ENCODE measurements around the gene MBTPS1.

MBTPS1 gene

DNA sequence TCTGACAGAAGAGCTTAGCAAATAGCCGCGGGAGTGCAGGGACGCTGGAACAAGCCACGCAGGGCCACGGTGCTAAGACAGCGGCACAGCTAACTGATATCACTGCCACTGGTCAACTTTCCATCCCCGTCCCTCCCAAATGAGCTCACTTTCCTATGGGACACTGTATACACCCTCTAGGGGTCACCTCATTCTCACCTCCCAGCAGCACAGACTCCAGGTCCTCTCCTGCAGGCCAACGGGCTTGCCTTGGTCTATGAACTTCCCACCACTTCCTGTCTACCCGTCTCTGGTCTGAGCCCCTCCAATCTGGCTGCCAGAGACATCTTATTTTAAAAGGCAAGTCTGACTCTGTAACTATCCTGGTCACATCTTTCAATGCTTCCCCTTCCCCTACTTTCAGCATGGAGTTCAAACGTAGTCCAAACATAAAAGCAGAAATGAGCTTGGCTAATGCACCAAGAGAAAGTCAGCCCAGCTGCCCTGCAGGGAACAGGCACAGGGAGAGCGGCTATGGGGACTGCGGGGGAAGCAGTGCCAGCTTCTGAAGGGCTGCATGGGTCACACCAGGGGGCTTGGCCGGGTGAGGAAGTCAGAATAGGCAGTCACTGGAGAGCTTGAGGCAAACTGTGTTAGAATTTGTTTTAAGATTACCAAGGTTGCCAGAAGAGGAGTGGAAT is 47.8 kb downstream of the MBTPS1 start:
- DNase-seq = no peak

- no peak for DNase-seq
These were observed 48.7 kb downstream of the MBTPS1 start for GRCh38 chr16:84068041-84068440.

- DNase-seq = no peak
These were observed 49.1 kb downstream of the MBTPS1 start for GRCh38 chr16:84067640-84068039.

DNA sequence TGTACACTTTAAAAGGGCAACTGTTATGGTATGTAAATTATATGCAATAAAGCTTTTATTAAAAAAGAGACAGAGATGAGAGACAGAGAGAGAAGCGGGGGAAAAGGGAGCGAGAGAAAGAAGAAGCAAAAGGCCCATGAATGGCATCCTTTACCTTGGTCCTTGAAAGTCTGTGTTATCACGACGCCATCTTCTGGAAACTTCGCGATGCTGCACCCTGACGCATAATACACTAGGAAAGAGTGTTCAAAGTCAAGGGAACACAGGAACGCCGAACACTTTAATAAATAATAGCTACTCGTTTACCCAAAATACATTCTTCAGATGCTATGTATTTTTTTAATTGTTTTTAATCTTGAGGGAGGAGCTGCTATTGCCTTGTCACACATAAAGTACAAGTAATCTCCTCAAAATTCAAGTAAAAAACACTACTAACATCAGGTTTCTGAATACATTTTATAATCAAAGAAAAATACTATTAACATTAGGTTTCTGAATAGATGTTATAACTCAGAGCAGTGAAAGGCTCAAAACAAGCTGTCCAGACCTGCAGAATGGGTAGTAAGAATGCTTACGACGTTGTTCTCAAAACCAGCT is 51.1 kb downstream of the MBTPS1 start:
- DNase-seq = no peak

- no peak for DNase-seq
These were observed 52.8 kb downstream of the MBTPS1 start for GRCh38 chr16:84063980-84064379.

- DNase-seq = peak; percentile 44
These were observed 53.8 kb downstream of the MBTPS1 start for GRCh38 chr16:84062734-84063640.

- DNase-seq = no peak
These were observed 55.4 kb downstream of the MBTPS1 start for GRCh38 chr16:84061236-84061819.

DNA sequence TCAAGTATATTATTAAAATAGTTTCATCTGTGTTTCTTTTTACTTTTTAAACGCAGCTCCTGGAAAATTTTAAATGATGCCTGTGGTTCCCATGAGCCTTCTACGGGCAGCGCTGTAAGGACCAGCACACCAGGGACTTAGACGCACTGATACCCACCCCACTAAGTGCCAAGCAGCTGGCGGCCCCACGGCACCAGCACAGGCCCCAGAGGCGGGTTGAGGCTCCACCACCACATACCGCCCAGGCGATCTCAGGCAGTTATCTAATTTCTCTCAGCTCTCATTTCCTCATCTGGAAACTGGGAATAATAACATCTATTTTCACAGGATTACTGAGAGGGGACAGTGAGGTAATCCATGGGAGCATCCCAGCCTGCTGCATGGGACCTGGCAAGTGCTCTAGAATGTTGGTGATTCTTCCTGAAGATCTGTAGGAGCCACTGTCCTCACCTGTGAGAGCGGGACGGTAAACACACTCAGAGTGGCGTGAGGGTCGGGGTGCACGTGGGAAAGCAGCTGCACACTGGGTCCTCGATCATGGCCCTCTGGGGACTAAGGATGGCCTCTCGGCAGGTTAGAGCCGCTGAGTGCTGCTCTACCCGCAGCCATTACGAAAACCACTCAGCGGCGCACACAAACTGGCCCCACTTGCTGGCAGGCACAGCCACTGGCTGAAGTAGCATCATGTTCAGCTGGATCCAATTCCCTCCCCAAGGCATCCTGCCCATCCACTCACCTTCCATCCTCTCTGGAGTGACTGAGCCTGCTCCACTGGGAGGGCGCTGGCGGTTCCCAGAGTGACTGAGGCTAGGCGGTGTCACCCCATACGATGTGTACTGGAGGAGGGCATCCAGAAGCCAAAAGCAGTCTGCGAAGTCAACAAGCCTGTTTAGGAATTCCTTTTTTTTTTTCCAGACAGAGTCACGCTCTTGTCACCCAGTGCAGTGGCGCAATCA is 56.5 kb downstream of the MBTPS1 start:
- DNase-seq = no peak

DNA sequence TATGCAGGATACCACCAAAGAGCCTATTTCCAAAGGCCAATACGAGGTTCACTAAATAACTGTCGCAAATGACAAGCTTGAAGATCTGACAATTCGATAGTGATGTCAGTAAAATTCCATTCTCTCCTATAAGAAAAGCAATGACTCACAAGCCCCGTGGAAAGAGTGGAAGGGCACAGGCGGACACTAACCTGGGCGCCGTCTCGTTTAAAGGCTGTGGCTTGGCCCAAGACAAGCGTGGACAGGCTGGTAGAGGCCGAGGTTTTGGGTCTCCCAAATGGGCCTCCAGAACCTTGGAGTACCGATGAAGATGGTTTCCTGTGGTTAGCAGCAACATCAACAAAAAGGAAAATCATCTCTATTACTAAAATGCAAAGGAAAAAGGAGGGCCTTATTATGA is 57.6 kb downstream of the MBTPS1 start:
- DNase-seq = no peak

GRCh38 chr16:84058664-84059063 is 58.1 kb downstream of the MBTPS1 start:
- DNase-seq = no peak

DNA sequence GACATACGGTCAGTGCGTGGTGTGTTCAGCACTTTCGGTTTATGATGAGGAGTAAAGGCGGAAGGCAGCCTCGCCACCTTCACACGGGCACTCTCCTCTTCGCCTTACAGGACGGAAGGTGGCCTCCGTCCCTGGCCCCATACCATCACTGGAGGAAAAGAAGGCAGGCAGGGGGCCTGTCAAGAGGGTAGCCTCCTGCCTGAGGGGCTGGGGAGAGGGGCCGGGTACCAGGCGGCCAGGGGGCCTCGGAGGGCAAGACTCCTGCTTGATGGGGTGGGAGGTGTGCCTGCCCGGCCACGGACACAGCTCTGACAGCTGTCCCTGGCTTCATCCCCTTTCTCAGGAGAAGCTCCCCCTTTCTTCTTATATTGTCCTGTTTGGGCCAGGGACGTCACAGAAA is 58.5 kb downstream of the MBTPS1 start:
- no peak for DNase-seq

- DNase-seq = no peak
These were observed 59.8 kb downstream of the MBTPS1 start for GRCh38 chr16:84056933-84057332.

DNA sequence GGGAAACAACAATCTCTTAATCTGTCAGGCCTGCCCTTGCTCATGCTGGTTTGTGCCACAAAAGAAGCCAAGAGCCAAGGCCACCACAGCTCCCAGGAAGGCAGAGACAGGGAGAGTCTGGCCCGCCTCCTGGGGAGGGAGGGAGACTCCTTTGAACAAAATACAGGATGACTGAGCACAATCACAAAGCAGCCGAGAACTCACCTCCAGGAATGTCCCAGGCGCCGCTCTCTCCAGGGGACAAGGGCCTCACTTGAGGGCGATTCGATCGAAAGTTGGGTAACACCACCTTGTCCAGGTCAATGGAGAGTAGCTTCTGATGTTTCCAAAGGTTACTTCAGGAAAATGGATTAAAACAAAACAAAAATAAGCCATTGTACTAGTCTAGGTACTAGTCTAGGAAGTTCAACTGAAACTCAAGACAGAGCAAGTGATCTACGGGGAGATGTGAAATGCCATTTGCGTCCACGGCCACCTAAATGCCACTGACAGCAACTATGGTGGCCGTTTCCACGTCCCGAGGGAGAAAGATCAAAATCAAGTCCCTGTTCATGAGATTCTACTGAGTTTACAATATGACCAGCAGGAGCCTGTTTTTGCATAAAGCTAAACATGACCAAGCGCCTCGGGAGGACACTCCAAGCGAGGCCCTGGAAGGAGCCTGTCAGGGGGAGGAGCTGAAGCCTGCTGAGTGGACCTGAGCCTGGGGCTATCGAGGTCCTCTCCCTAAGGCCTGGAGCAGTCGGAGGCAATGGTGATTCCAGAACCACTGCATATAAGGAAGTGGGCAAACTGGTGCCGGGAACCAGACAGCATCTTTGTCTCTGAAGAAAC is 60.7 kb downstream of the MBTPS1 start:
- DNase-seq = no peak

DNA sequence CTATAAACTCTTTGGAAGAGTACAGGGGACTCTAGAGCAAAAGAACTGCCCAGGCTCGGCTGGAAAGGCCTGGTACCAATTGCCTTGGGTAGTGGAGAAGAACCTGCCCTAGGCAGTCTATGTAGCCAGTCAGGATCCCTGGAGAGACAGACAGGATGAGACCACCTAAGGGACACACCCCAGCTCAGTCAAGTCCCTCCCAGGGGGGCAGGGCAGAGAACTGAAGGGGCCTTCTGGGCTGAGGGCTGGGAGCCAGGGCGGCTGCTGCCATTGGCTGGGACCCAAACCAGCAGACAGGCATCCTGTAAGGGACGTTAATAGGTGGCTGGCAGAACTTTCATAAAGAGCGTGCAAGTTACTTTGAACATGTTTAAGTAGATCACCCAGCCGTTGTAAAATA is 61.4 kb downstream of the MBTPS1 start:
- DNase-seq = no peak

DNA sequence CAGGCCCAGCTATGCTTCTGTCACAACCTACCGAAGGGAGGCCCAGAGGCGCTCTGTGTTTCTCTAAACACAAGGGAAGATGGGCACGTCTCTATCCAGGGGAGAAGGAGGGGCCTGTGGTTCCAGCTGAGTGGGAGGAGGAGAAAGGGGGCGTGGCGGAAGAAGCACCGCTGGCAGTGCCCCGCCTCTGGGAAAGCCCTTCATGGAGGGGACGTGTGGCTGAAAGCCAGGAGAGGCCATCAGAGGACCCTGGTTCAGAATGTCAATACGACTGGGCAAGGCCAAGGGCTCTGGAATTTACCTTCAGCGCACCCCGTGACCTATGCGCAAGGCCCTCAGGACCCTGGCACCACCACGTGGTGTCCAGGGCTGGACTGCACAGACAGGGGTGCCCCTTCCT is 61.8 kb downstream of the MBTPS1 start:
- no peak for DNase-seq

- no peak for DNase-seq
These were observed 62.5 kb downstream of the MBTPS1 start for GRCh38 chr16:84054271-84054670.

GRCh38 chr16:84053237-84053636 is 63.5 kb downstream of the MBTPS1 start:
- DNase-seq = no peak

- DNase-seq = no peak
These were observed 64.6 kb downstream of the MBTPS1 start for GRCh38 chr16:84052071-84052622.

GRCh38 chr16:84050316-84050715 is 66.4 kb downstream of the MBTPS1 start:
- DNase-seq = no peak

DNA sequence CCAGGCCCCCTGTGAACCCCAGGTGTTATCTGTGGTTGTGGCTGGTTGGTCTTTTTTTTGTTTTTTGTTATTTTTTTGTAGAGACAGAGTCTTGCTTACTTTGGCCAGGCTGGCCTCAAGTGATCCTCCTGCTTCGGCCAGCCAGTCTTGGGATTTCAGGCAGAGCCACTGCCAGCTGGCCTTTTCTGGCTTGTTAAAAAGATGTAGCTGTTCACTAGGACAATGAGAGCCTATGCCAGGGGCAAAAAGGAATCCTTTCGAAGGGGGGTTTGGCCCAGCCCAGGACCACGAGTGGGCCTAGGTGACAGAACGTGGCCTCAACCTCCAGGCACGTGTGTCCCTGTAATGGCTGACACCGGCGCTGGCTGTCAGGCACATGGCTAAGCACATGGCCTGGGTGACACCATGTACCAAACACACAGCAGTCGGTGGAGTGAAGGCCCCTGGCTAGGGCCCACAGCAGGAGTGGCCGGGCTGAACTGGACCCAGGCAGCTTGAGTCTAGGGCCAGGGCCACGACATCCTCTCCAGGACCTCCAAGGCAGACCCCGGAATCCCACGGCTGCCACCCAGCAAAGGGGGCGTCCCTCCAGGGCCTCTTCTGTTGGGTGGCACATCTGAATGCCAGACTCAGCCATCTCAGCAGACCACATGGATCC is 67.2 kb downstream of the MBTPS1 start:
- no peak for DNase-seq

Data from effector CD8-positive, alpha-beta T cell (primary cell).